BJ (cell line): ENCODE results near the gene CLIC4. TPM values are rescaled to one million over a fixed set of nuclear protein-coding genes. Genes with fewer than 3 reads are reported as not detected.
A peak's percentile ranks its signal among the peaks of the same experiment; 100 is the strongest.
"Not testable (repeated sequence)": the region's sequence is repeated elsewhere in the genome, so short reads cannot be mapped to it uniquely, and the experiment has no call there.

Experiments
- CTCF ChIA-PET: fragments of 350-600 bp; formaldehyde crosslinking; extraction: SDS; loops from one replicate; lab custom pipeline; 2021; ENCODE audit warnings: antibody characterized with exemption, inconsistent platforms; lab: Yijun Ruan, JAX
- POLR2A ChIA-PET: fragments of 300-600 bp; sonication (Branson Sonifier 250); formaldehyde crosslinking; extraction: SDS; loops from one replicate; lab custom pipeline; 2021; ENCODE audit warnings: antibody characterized with exemption; lab: Charles Lee
- DNase-seq: peaks from one replicate; pipeline ENCODE4 v3.0.0-alpha.2; 2011; ENCODE audit warnings: low read depth
- H3K27me3 ChIP-seq: 2 replicates; pipeline ENCODE4 v1.6.0; 2011; ENCODE audit warnings: low read length; ENCODE audit not compliant: control insufficient read depth, insufficient read depth
- H3K36me3 ChIP-seq: 2 replicates; pipeline ENCODE4 v1.5.1; 2011; ENCODE audit warnings: low read length; ENCODE audit not compliant: control insufficient read depth, insufficient read depth
- H3K4me3 ChIP-seq: 2 replicates; pipeline ENCODE4 v1.5.1; 2011; ENCODE audit warnings: low read depth, mild to moderate bottlenecking, control low read depth, low read length
- polyA minus RNA-seq: library from RNA; depleted of rRNA, polyadenylated mRNA; stranded (reverse); fragments of >200 nt; gene quantifications from 2 replicates; pipeline ENCODE4 v1.2.3, GENCODE V29; 2011; rRNA and poly(A)+ RNA removed
- polyA plus RNA-seq: library from polyadenylated mRNA; depleted of rRNA; stranded (reverse); fragments of >200 nt; gene quantifications from 2 replicates; pipeline ENCODE4 v1.2.3, GENCODE V29; 2011; rRNA removed
- TF ChIP-seq, protein P1 (sequence below): IDR thresholded peaks from 2 replicates; pipeline ENCODE4 v1.5.1; 2011; ENCODE audit warnings: low read depth, mild to moderate bottlenecking, control low read depth, inconsistent platforms, low read length, moderate library complexity; ENCODE audit not compliant: insufficient read depth

Gene CLIC4
- polyA plus RNA-seq (275 and 547 TPM in 2 replicates), polyA minus RNA-seq (128 and 137 TPM in 2 replicates)

DNA sequence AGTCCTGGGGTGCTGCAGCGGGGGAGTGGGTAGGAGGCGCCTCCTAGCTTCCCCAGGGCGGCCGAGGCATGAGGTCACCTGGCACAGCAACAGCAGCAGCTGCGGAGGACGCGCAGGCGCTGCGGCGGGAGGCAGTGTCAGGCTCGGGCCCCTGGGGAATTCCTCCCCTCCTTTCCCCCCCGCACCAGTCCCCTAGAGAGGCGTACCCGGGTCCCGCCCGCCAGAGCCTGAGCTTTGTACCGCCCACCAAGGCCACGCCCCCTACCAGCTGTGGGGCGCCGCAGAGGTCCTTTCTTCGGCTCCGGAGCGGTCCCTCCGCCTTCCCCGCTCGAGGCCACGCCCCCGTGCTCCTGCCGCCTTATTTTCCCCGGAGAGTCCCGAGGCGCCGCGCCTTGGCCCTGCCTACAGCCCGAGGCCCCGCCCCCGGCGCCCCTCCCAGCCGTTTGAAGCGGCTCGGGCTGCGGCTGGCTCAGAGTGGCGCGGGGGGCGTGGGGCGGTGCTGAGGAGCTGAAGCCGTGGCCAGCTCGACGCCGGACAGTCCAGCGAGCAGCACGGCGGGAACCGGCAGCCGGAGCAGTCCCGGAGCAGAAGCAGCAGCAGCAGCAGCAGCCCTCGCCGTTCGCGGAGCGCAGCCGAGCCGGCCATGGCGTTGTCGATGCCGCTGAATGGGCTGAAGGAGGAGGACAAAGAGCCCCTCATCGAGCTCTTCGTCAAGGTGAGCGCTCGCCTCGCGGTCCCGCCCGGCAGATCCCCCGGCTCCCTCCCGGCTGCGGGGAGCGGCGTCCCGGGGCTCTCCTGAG is at the start of gene CLIC4:
CLIC4 (plus strand) TSS at position 537 of the 800 bp plus-strand sequence; CDS start at position 644, 107 bp downstream.
- ChIA-PET CTCF (interaction anchor here (0.5 to 3.9 kb wide), 11 partner anchors 17 to 103 kb away, joined by 3 to 28 read pairs (median 6); no protein-coding TSS in a partner anchor), POLR2A (interaction anchor here (0.6 to 0.9 kb wide), 10 partner anchors 9 to 85 kb away, joined by 3 to 19 read pairs (median 4); no protein-coding TSS in a partner anchor)
- no peaks in the 10 kb centered on the region for H3K27me3 ChIP-seq
- H3K36me3 ChIP-seq, result no peaks in the 10 kb centered on the region
- TF ChIP-seq, protein P1, sequence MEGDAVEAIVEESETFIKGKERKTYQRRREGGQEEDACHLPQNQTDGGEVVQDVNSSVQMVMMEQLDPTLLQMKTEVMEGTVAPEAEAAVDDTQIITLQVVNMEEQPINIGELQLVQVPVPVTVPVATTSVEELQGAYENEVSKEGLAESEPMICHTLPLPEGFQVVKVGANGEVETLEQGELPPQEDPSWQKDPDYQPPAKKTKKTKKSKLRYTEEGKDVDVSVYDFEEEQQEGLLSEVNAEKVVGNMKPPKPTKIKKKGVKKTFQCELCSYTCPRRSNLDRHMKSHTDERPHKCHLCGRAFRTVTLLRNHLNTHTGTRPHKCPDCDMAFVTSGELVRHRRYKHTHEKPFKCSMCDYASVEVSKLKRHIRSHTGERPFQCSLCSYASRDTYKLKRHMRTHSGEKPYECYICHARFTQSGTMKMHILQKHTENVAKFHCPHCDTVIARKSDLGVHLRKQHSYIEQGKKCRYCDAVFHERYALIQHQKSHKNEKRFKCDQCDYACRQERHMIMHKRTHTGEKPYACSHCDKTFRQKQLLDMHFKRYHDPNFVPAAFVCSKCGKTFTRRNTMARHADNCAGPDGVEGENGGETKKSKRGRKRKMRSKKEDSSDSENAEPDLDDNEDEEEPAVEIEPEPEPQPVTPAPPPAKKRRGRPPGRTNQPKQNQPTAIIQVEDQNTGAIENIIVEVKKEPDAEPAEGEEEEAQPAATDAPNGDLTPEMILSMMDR, result peak; percentile 47
- H3K4me3 ChIP-seq, result peak within 1 kb of the TSS; percentile 92
- DNase-seq, result peak; percentile 94

DNA sequence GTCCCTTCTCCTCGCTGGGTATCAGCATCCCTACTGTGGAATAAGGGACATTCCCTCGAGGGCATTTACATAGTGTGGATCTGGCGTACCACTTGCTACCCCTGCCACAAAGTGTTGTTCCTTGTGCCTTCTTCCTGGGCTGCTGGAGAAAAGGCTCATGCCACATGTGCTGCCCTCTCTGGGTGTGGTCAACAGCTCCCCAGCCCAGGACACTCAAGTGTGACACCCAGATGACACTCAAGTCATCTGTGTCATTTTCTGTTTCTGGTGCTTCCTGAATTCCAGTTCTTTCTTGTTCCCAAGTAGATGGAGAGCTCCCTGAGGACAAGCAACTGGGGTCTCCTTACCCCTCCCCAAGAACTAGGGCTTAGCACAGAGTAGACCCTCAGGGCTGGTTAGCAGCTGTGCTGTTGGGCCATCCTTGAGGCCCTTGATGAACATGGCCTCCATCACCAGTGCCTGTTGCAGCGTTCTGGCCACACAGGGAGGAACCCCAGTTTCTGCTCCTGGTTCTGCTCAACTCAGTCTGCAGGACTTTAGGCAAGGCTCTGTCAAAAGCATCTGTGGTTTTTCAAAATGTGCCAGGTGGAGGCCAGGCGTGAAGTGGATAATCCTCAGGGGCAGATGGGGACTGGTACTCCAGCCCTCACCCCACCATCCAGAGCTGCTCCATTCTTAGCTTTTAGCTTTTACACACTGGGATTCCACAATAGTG is 49.0 kb upstream of the CLIC4 start:
- TF ChIP-seq, protein P1, result no peak
- CTCF ChIA-PET, result interaction anchor here (0.8 to 1.4 kb wide), 3 partner anchors 134 to 138 kb away, joined by 3 read pairs; no protein-coding TSS in a partner anchor

DNA sequence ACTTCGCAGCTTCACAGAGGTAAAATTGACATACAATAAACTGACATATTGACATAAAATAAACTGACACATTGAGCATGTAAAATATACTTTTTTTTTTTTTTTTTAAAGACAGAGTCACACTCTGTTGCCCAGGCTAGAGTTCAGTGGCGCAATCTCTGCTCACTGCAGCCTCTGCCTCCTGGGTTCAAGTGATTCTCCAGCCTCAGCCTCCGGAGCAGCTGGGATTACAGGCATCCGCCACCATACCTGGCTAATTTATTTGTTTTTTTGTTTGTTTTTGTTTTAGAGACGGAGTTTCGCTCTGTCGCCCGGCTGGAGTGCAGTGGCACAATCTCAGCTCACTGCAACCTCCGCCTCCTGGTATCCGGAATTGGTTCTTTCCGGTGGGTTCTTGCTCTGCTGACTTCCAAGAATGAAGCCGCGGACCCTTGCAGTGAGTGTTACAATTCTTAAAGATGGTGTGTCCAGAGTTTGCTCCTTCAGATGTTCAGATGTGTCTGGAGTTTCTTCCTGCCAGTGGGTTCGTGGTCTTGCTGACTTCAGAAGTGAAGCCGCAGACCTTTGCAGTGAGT is 48.4 kb upstream of the CLIC4 start:
- DNase-seq, result no peak
- no peak overlapping the region for H3K4me3 ChIP-seq
- POLR2A ChIA-PET, result no interaction called here
- no peaks in the 10 kb centered on the region for H3K36me3 ChIP-seq
- CTCF ChIA-PET, result interaction anchor here (0.8 to 3.0 kb wide), 2 partner anchors 9 to 134 kb away, joined by 3 to 26 read pairs; no protein-coding TSS in a partner anchor
- H3K27me3 ChIP-seq, result no peaks in the 10 kb centered on the region
- TF ChIP-seq, protein P1, result no peak

More for the DNA sequence above, 49.0 kb upstream of the CLIC4 start:
- no peaks in the 10 kb centered on the region for H3K36me3 ChIP-seq
- POLR2A ChIA-PET, result no interaction called here
- no peak for DNase-seq
- H3K4me3 ChIP-seq, result no peak overlapping the region
- no peaks in the 10 kb centered on the region for H3K27me3 ChIP-seq

DNA sequence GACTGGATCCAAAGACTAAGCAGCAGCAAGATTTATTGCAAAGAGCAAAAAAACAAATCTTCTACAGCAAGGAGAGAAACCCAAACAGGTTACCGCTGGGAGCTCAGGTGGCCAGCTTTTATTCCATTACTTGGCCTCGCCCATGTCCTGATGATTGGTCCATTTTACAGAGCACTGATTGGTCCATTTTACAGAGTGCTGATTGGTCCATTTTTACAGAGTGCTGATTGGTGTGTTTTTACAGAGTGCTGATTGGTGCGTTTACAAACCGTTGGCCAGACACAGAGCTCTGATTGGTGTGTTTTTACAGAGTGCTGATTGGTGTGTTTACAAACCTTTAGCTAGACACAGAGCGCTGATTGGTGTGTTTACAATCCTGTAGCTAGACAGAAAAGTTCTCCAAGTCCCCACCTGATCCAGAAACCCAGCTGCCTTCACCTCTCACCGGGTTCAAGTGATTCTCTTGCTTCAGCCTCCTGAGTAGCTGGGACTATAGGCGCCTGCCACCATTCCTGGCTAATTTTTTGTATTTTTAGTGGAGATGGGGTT is 47.7 kb upstream of the CLIC4 start:
- H3K4me3 ChIP-seq, H3K27me3 ChIP-seq, H3K36me3 ChIP-seq, DNase-seq, POLR2A ChIA-PET: not testable (repeated sequence)
- CTCF ChIA-PET, result interaction anchor here (3.0 kb wide), 1 partner anchor 9 kb away, joined by 26 read pairs; no protein-coding TSS in a partner anchor

DNA sequence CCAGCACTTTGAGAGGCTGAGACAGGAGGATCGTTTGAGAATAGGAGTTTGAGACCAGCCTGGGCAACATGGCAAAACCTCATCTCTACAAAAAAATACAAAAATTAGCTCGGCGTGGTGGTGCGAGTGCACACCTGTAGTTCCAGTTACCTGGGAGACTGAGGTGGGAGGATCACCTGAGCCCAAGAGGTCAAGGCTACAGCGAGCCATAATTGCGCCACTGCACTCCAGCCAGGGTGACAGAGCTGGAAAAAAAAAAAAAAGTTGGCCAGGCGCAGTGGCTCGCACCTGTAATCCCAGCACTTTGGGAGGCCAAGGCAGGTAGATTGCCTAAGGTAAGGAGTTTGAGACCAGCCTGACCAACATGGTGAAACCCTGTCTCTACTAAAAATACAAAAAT is 46.9 kb upstream of the CLIC4 start:
- H3K4me3 ChIP-seq, H3K36me3 ChIP-seq, DNase-seq, POLR2A ChIA-PET, H3K27me3 ChIP-seq: not testable (repeated sequence)
- CTCF ChIA-PET, result interaction anchor here (0.7 to 3.0 kb wide), 4 partner anchors 10 to 1639 kb away, joined by 3 to 26 read pairs (median 4); no protein-coding TSS in a partner anchor
